ENCODE results near the gene PHYKPL. TPM values are rescaled to one million over a fixed set of nuclear protein-coding genes. Genes with fewer than 3 reads are reported as not detected.

PHYKPL gene
- total and polyA plus RNA-seq, 2 of the 8 experiments (the other 6 are each of a cell fraction or from before 2014, with no cell fraction given): 25.1 to 32.1 TPM

- Histone ChIP-seq H3K27me3 (replicated peaks in 1 of 4; ENCODE audit: control insufficient read depth in 3 of 4, extremely low read depth in 1 of 4, insufficient read depth in 3 of 4, low read length in 3 of 4) (no peaks in the 10 kb centered on the region), H2AFZ (ENCODE audit: low read length) (no peak overlapping the region), H3K27ac (ENCODE audit: low read depth, low read length) (no peak overlapping the region), H4K8ac (ENCODE audit: extremely low read depth, insufficient read depth, low read length) (no peak overlapping the region), H3K4me2 (ENCODE audit: insufficient read depth in 1 of 2, low read depth in 2 of 2, low read length in 2 of 2) (no peak overlapping the region), H3K14ac (ENCODE audit: insufficient read length) (no peak overlapping the region), H3K9me3 (ENCODE audit: insufficient read depth in 2 of 2, low read depth in 1 of 2, low read length in 1 of 2) (no peaks in the 10 kb centered on the region), H2BK20ac (ENCODE audit: low read length) (no peak overlapping the region), H3K56ac (replicated peaks; ENCODE audit: insufficient read length, low read depth, low read length) (no peak overlapping the region), H3K4ac (replicated peaks; ENCODE audit: insufficient read length, low read depth, low read length) (no peak overlapping the region), H3K79me1 (ENCODE audit: low read depth, low read length) (no peaks in the 10 kb centered on the region), H3K23ac (ENCODE audit: insufficient read length) (no peak overlapping the region), H3K23me2 (ENCODE audit: low read depth, low read length) (no peaks in the 10 kb centered on the region), H3K9ac (replicated peaks in 1 of 4; ENCODE audit: extremely low read depth in 1 of 4, low read depth in 3 of 4, low read length in 3 of 4) (no peak overlapping the region), H2BK12ac (ENCODE audit: low read depth, low read length) (no peak overlapping the region), H2AK5ac (ENCODE audit: low read depth, low read length) (no peak overlapping the region), H3K18ac (ENCODE audit: extremely low read depth, low read length) (no peak overlapping the region), H3K79me2 (ENCODE audit: control insufficient read depth in 1 of 2, insufficient read depth in 2 of 2, low read length in 2 of 2) (no peaks in the 10 kb centered on the region), H3K36me3 (ENCODE audit: control insufficient read depth in 2 of 4, insufficient read depth in 4 of 4, low read length in 3 of 4) (no peaks in the 10 kb centered on the region), H4K5ac (ENCODE audit: insufficient read length, low read depth, low read length) (no peak overlapping the region), H2BK15ac (ENCODE audit: low read length) (no peak overlapping the region), H4K91ac (replicated peaks; ENCODE audit: insufficient read length, low read length) (no peak overlapping the region), H2BK120ac (replicated peaks; ENCODE audit: low read depth, low read length) (no peak overlapping the region), H3K4me1 (replicated peaks in 1 of 4; ENCODE audit: control insufficient read depth in 3 of 4, insufficient read depth in 4 of 4, low read length in 3 of 4) (no peaks in the 10 kb centered on the region; a peak in 1 of 7 replicates), H3K4me3 (ENCODE audit: extremely low read depth in 1 of 4, insufficient read depth in 2 of 4, low read depth in 3 of 4, low read length in 4 of 4) (no peak overlapping the region), H4K20me1 (replicated peaks in 1 of 2; ENCODE audit: control insufficient read depth in 1 of 2, insufficient read depth in 2 of 2, low read length in 2 of 2) (peaks cover 0 to 2% of the 10 kb centered on the region in 2 experiments), H2BK5ac (ENCODE audit: low read depth, low read length) (no peak overlapping the region)
- 94% methylated on average over 19 of the region's 19 CpGs; no CpG with 5 or more reads in 1 of the 2 experiments for WGBS, 2 experiments (ENCODE audit: extremely low coverage in 1 of 2, insufficient coverage in 1 of 2, insufficient read length in 1 of 2, insufficient replicate concordance in 2 of 2, low coverage in 1 of 2, low lambda C conversion rate in 2 of 2, missing lambda C conversion rate in 1 of 2)
- CTCF ChIA-PET (ENCODE audit: partially characterized antibody): interaction anchor here (0.6 to 0.8 kb wide), 2 partner anchors 22 to 742 kb away, joined by 3 read pairs; no protein-coding TSS in a partner anchor
- no peak for TF ChIP-seq CREB1 (IDR thresholded peaks at IDR 0.05)
- POLR2A ChIA-PET (ENCODE audit: partially characterized antibody): no interaction called here
- no peak for FAIRE-seq
- DNase-seq (ENCODE audit: low read depth in 1 of 2, low spot score in 2 of 2): no peak
These were observed 29.3 kb upstream of the PHYKPL start for GRCh38 chr5:178261666-178262600.
